ENCODE measurements around the gene DLX5.

DNA sequence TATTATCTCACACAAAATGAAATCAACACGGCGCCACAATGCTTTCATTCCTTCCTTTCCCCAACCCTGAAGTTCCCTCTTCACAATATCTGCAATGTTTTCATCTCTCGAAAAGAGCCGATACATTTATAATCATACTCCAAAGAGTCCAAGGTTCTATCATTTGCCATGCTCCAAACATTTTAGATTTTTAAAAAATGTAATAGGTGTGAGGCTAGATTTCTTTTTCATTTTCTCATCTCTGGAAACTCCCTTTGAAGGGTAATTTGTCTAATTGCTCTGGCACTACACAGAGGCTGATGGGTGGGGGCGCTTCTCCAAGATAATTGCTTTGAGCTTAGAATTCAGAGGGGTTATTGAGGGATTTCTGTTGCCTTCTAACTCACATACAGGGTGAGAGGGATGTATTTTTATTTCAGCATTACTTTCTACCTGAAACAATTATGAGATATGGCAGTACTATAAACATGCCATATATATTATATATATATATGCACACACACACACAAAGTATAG, 4.9 kb downstream of the DLX5 start:
- TF ChIP-seq POLR2A (IDR thresholded peaks at IDR 0.05), result no peak
- TF ChIP-seq CTCF (IDR thresholded peaks at IDR 0.05), result no peak

All from transverse colon (tissue), 3 donors.